ENCODE results near the gene PHOSPHO1.

DNA sequence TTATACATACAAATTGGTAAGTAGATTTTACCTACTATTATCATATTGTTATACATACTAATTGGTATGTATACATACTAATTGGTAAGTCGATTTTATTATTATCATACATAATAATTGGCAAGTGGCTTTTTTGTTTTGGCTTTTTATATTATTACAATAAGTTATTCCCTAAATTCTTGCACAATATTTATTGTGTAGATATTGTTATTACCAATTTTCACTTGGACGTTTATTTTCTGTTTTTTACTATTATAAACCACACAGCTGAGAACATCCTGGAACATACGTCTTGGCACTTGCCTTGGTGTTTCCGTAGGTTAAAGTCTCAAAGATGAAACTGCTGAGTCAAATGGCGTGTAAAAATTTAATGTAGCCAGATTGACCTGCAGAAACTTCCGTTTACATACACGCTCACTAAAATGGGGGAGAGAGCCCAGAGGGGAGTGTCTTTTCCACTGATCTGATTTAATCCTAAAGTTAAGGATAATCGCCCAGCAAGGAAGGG, 39.1 kb downstream of the PHOSPHO1 start:
- TF ChIP-seq, protein P1, sequence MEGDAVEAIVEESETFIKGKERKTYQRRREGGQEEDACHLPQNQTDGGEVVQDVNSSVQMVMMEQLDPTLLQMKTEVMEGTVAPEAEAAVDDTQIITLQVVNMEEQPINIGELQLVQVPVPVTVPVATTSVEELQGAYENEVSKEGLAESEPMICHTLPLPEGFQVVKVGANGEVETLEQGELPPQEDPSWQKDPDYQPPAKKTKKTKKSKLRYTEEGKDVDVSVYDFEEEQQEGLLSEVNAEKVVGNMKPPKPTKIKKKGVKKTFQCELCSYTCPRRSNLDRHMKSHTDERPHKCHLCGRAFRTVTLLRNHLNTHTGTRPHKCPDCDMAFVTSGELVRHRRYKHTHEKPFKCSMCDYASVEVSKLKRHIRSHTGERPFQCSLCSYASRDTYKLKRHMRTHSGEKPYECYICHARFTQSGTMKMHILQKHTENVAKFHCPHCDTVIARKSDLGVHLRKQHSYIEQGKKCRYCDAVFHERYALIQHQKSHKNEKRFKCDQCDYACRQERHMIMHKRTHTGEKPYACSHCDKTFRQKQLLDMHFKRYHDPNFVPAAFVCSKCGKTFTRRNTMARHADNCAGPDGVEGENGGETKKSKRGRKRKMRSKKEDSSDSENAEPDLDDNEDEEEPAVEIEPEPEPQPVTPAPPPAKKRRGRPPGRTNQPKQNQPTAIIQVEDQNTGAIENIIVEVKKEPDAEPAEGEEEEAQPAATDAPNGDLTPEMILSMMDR (IDR thresholded peaks at IDR 0.05; ENCODE audit: low read length) = no peak
- TF ChIP-seq EZH2 (optimal IDR thresholded peaks at IDR 0.05; ENCODE audit: low read depth, low read length) = no peak
- no peak for TF ChIP-seq EZH2phosphoT487 (IDR thresholded peaks at IDR 0.05; ENCODE audit: low read length)
